Tibial artery (tissue), 4 donors: ENCODE measurements around the gene NPPA.

ENCODE experiments used
- DNase-seq, 2 donors: peaks; one replicate each; pipeline ENCODE4 v3.0.0-alpha.2; 2019
- H3K27ac ChIP-seq, 2 donors: fragments of 200-600 bp; sonication (generic) in 1 of 2; 1 replicate in 1 of 2; 2 replicates in 1 of 2; pipeline ENCODE4 v1.5.1; 2018 to 2019; ENCODE audit warnings: mild to moderate bottlenecking in 1 of 2
- H3K27me3 ChIP-seq, 2 donors: fragments of 200-600 bp; sonication (generic) in 1 of 2; one replicate each; pipeline versions ENCODE4 v1.5.1 to v1.6.0; 2016 to 2019
- H3K36me3 ChIP-seq, 3 donors: fragments of 200-600 bp; sonication (generic) in 2 of 3; one replicate each; pipeline ENCODE4 v1.5.1; 2016 to 2019; ENCODE audit warnings: mild to moderate bottlenecking in 2 of 3
- H3K4me1 ChIP-seq, 4 donors: fragments of 200-600 bp; sonication (generic) in 2 of 4; 1 replicate in 3 of 4; 2 replicates in 1 of 4; pipeline ENCODE4 v1.5.1; 2016 to 2019
- H3K4me3 ChIP-seq, 2 donors: fragments of 200-600 bp; sonication (generic) in 1 of 2; 1 replicate in 1 of 2; 2 replicates in 1 of 2; pipeline ENCODE4 v1.5.1; 2018 to 2019; ENCODE audit warnings: mild to moderate bottlenecking in 2 of 2
- H3K9me3 ChIP-seq, 3 donors: fragments of 200-600 bp; sonication (generic) in 1 of 3; one replicate each; pipeline ENCODE4 v1.5.1; 2016 to 2019
- CTCF ChIP-seq, 2 experiments: fragments of 200-600 bp in 1 of 2; fragments of 450-650 bp in 1 of 2; IDR thresholded peaks; one replicate each; pipeline ENCODE4 v1.5.1; 2017 to 2019; ENCODE audit warnings: antibody characterized with exemption in 2 of 2, mild to moderate bottlenecking in 1 of 2, moderate library complexity in 1 of 2
- intact Hi-C: fragments of 100-400 bp; cut with DNase I; formaldehyde crosslinking; loops from one replicate; pipeline ENCODE4 v1.15.0; 2023; ENCODE audit warnings: low total_unique reads

NPPA gene

DNA sequence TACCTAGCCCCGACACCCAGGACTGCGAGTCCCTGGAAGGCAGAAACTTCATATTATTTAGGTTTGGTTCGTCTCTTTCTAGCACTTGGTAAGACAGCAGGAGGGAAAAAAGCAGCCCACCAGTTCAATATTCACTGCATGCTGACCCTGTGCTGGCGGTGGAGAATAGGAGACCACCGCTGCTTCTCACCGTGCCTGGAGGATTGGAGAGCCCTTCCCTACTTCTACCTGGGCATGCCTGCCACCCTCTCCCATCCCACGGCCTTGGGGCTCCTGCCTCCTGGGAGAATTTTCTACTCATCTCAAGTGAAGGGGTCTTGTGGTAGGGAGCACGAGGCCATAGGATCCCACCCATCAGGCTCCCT is 47.2 kb downstream of the NPPA start:
- Histone ChIP-seq H3K36me3 (peaks cover 23 to 46% (median 34%) of the 10 kb centered on the region in 3 donors), H3K27ac (peak overlapping the region in 1 of 2 donors; percentile 32), H3K27me3 (no peaks in the 10 kb centered on the region), H3K9me3 (no peaks in the 10 kb centered on the region), H3K4me1 (peaks cover 0 to 63% (median 36%) of the 10 kb centered on the region in 4 donors), H3K4me3 (no peak overlapping the region)
- no peak for TF ChIP-seq CTCF (IDR thresholded peaks at IDR 0.05)
- no peak for DNase-seq
- intact Hi-C loops = loop anchor here (10.0 kb wide), 1 partner anchor 146 kb away; the partner anchor contains the start of genes FBXO2 and FBXO44

DNA sequence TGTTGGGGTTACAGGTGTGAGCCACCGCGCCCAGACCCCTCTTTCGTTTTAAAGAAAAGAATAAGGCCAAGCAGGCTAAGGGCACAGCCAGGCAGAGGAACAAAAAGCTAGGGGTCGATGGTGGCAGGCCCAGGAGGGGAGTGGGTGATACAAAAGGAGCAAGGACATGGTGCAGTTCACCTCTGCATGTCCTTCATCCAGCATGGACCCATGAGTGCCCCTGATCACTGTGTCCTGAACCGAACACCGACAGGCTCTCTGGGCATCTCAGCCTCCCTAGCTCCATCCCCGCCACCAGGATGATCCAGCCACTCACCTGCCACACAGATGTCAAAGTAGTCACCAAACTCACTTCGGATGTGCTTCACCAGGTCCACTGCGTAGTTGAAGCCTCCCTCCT is 47.7 kb downstream of the NPPA start:
- Histone ChIP-seq H3K36me3 (peaks cover 28 to 51% (median 39%) of the 10 kb centered on the region in 3 donors), H3K9me3 (no peaks in the 10 kb centered on the region), H3K27me3 (no peaks in the 10 kb centered on the region), H3K4me3 (no peak overlapping the region), H3K27ac (peak overlapping the region in 1 of 2 donors; percentile 32), H3K4me1 (peaks cover 0 to 60% (median 33%) of the 10 kb centered on the region in 4 donors)
- no peak for TF ChIP-seq CTCF (IDR thresholded peaks at IDR 0.05)
- peak in 1 of 2 donors; percentile 38 for DNase-seq
- intact Hi-C loops = loop anchor here (10.0 kb wide), 1 partner anchor 145 kb away; the partner anchor contains the start of genes FBXO2 and FBXO44

GRCh38 chr1:11799099-11799498 is 48.5 kb downstream of the NPPA start:
- Histone ChIP-seq H3K4me3 (no peak overlapping the region), H3K27ac (peak overlapping the region in 1 of 2 donors; percentile 63), H3K36me3 (peaks cover 36 to 59% (median 47%) of the 10 kb centered on the region in 3 donors), H3K9me3 (no peaks in the 10 kb centered on the region), H3K4me1 (peaks cover 0 to 52% (median 25%) of the 10 kb centered on the region in 4 donors), H3K27me3 (no peaks in the 10 kb centered on the region)
- peak in 1 of 2 donors; percentile 48 for DNase-seq
- TF ChIP-seq CTCF (IDR thresholded peaks at IDR 0.05) = no peak
- intact Hi-C loops = no loop called here

- intact Hi-C loops = no loop called here
- TF ChIP-seq CTCF (IDR thresholded peaks at IDR 0.05) = no peak
- Histone ChIP-seq H3K27ac (peak overlapping the region; percentile 63 to 69), H3K4me1 (peaks cover 0 to 40% (median 16%) of the 10 kb centered on the region in 4 donors), H3K27me3 (no peaks in the 10 kb centered on the region), H3K36me3 (peaks cover 41 to 71% (median 59%) of the 10 kb centered on the region in 3 donors), H3K4me3 (no peak overlapping the region), H3K9me3 (no peaks in the 10 kb centered on the region)
- peak; percentile 81 to 87 for DNase-seq
Measured at GRCh38 chr1:11797525-11798216, 49.9 kb downstream of the NPPA start.

DNA sequence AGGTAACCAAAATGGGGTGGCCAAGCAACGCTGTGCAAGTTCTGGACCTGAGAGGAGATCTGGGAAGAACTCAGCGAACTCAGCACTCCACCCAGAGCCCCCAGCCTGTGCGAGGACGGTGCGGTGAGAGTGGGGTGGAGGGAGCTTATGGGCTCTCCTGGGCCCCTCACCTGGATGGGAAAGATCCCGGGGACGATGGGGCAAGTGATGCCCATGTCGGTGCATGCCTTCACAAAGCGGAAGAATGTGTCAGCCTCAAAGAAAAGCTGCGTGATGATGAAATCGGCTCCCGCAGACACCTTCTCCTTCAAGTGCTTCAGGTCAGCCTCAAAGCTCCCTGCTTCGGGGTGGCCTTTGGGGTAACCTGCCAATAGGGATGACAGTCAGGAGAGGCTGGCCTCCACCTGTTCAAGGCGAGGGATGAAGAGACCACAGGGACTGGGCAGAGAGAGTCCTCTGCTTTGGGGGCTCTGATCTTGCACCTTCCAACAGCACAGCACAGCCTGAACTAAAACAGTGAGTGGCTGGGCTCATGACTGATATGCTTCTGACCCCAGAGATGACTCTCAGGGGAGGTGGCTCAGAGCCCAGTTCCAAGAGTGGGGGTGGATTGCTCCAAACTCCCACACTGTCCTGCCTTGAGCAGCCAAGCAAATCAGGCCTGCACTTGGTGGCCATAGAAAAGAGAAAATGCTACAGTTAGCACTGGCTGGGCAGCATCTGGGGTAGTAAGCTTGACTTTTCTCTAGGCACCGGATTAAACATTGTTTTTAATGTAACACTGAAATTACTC is 51.4 kb downstream of the NPPA start:
- peaks cover 0 to 37% (median 12%) of the 10 kb centered on the region in 4 donors for H3K4me1 ChIP-seq

More for the DNA sequence above, 51.4 kb downstream of the NPPA start:
- intact Hi-C loops = no loop called here
- H3K27me3 ChIP-seq = no peaks in the 10 kb centered on the region
- H3K36me3 ChIP-seq = peaks cover 46 to 76% (median 59%) of the 10 kb centered on the region in 3 donors
- peak overlapping the region; percentile 63 to 69 for H3K27ac ChIP-seq
- TF ChIP-seq CTCF (IDR thresholded peaks at IDR 0.05) = no peak
- no peak overlapping the region for H3K4me3 ChIP-seq
- peak in 1 of 2 donors; percentile 63 for DNase-seq
- H3K9me3 ChIP-seq = no peaks in the 10 kb centered on the region
